SJSA1 (cell line): Measurements from ENCODE around the gene SMPX. TPM values are rescaled to one million over a fixed set of nuclear protein-coding genes. Genes with fewer than 3 reads are reported as not detected.

Experiments
- DNase-seq, 2 experiments: peaks; one replicate each; pipeline ENCODE4 v3.0.0-alpha.2; 2015 to 2020; ENCODE audit warnings: low spot score in 2 of 2, low read depth in 1 of 2
- H3K27ac ChIP-seq: fragments of 250-450 bp; sonication (Bioruptor Pico); 2 replicates; pipeline ENCODE4 v1.5.1; 2020; ENCODE audit warnings: mild to moderate bottlenecking, moderate library complexity
- H3K27me3 ChIP-seq: fragments of 250-450 bp; sonication (Bioruptor Pico); replicated peaks from 2 replicates; pipeline ENCODE4 v1.5.1; 2020; ENCODE audit warnings: mild to moderate bottlenecking, moderate library complexity
- H3K36me3 ChIP-seq: fragments of 250-450 bp; sonication (Bioruptor Pico); 2 replicates; pipeline ENCODE4 v1.5.1; 2020; ENCODE audit warnings: mild to moderate bottlenecking
- H3K4me1 ChIP-seq: fragments of 250-450 bp; sonication (Bioruptor Pico); replicated peaks from 2 replicates; pipeline ENCODE4 v1.6.1; 2021; ENCODE audit warnings: mild to moderate bottlenecking
- H3K4me3 ChIP-seq: fragments of 250-450 bp; sonication (Bioruptor Pico); 2 replicates; pipeline ENCODE4 v1.5.1; 2020; ENCODE audit warnings: mild to moderate bottlenecking
- H3K9me3 ChIP-seq: fragments of 250-450 bp; sonication (Bioruptor Pico); replicated peaks from 2 replicates; pipeline ENCODE4 v1.5.1; 2020; ENCODE audit warnings: mild to moderate bottlenecking
- total RNA-seq: library from RNA; depleted of rRNA; stranded (reverse); fragments of >200 nt; shearing (Covaris generic); gene quantifications from 2 replicates; pipeline ENCODE4 v1.2.3, GENCODE V29; 2014

The SMPX gene
- total RNA-seq, 1 experiment from 2014 or later: not detected

DNA sequence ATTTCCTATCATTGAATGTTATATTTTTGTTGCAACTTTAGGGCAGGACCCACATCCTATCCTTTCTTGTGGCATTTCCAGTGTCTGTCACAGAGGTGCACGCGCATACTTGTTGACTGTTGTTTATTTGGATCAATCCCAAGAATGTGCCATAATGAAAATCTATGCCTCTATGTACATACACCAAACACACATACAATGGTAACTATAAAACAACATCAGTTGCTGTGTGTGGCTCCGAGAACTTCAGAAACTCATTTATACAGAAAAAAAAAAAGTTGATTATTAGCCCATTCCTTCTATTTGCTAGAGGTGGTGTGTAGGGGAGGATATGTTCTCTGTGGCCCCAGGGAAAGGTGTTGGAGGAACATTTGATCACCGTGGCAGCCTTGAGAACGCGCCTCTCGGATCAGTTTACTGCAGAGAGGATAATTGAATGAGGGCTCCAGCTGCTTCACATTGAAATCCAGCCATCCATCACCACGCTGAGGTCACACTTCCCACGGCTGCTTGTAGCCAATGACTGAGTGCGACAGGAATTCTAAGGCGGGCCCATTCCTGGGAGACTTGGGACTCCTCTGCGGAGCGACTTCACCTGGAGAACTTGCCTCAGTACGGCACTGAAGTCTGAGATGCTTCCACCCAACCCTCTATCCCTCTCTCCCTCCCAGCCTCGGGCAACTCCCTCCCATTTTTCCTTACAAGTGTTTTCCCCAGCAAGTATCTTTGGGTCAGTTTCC is 19.5 kb downstream of the SMPX start:
- no peaks in the 10 kb centered on the region for H3K9me3 ChIP-seq
- H3K27ac ChIP-seq: no peak overlapping the region
- no peaks in the 10 kb centered on the region for H3K4me1 ChIP-seq
- no peaks in the 10 kb centered on the region for H3K36me3 ChIP-seq
- DNase-seq: no peak
- no peaks in the 10 kb centered on the region for H3K27me3 ChIP-seq
- H3K4me3 ChIP-seq: no peak overlapping the region

- H3K27ac ChIP-seq: no peak overlapping the region
- H3K9me3 ChIP-seq: no peaks in the 10 kb centered on the region
- DNase-seq: no peak
- no peaks in the 10 kb centered on the region for H3K36me3 ChIP-seq
- H3K27me3 ChIP-seq: no peaks in the 10 kb centered on the region
- H3K4me3 ChIP-seq: no peak overlapping the region
- no peaks in the 10 kb centered on the region for H3K4me1 ChIP-seq
Observed at GRCh38 chrX:21735768-21736127, 22.2 kb downstream of the SMPX start.

DNA sequence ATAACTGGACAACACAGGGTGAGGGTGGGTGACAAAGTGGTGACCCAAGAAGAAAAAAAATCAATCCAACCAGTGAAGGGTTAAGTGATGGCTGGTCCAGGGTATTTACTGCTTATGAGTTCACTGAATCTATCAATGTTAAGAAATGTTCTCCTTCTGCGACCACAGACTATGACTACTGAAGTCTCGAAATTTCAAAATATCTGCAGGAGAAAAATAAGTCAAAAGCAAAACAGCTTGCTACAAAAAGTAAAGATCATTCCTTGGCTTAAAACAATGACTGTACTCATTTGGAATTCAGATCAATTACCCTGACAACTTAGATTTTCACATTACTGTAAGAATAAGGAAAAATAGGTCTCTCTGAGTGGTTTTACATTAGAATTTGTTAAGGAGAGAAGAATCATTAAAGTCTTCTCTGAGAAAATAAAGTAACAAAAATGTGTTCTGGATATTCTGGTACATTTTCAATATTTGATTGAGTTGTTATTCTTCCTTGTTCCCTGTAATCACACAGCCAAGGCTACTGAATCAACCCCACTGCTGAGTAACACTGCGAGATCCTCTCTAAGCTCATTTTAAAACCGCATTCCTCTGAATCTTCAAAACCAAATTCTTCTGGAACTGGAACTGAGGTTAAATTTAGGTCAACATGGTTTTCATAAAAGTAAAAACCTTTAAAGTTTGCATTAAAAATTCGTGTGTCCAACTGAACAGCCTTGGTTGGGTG is 22.7 kb downstream of the SMPX start:
- no peak overlapping the region for H3K4me3 ChIP-seq
- no peak overlapping the region for H3K27ac ChIP-seq
- H3K9me3 ChIP-seq: no peaks in the 10 kb centered on the region
- H3K36me3 ChIP-seq: no peaks in the 10 kb centered on the region
- no peaks in the 10 kb centered on the region for H3K27me3 ChIP-seq
- no peaks in the 10 kb centered on the region for H3K4me1 ChIP-seq
- DNase-seq: no peak

GRCh38 chrX:21734175-21734574 is 23.7 kb downstream of the SMPX start:
- no peak for DNase-seq
- Histone ChIP-seq H3K4me1 (no peaks in the 10 kb centered on the region), H3K36me3 (no peaks in the 10 kb centered on the region), H3K9me3 (no peaks in the 10 kb centered on the region), H3K27ac (no peak overlapping the region), H3K27me3 (no peaks in the 10 kb centered on the region), H3K4me3 (no peak overlapping the region)

GRCh38 chrX:21733705-21734104 is 24.2 kb downstream of the SMPX start:
- Histone ChIP-seq H3K4me1 (no peaks in the 10 kb centered on the region), H3K36me3 (no peaks in the 10 kb centered on the region), H3K27ac (no peak overlapping the region), H3K9me3 (no peaks in the 10 kb centered on the region), H3K27me3 (no peaks in the 10 kb centered on the region), H3K4me3 (no peak overlapping the region)
- no peak for DNase-seq

- no peak overlapping the region for H3K4me3 ChIP-seq
- no peak overlapping the region for H3K27ac ChIP-seq
- H3K9me3 ChIP-seq: no peaks in the 10 kb centered on the region
- DNase-seq: no peak
- H3K27me3 ChIP-seq: no peaks in the 10 kb centered on the region
- no peaks in the 10 kb centered on the region for H3K36me3 ChIP-seq
- no peaks in the 10 kb centered on the region for H3K4me1 ChIP-seq
Observed at GRCh38 chrX:21730026-21730425, 27.9 kb downstream of the SMPX start.

- Histone ChIP-seq H3K4me3 (no peak overlapping the region), H3K36me3 (no peaks in the 10 kb centered on the region)
- no peak for DNase-seq
Observed at GRCh38 chrX:21728276-21728968, 29.5 kb downstream of the SMPX start.

DNA sequence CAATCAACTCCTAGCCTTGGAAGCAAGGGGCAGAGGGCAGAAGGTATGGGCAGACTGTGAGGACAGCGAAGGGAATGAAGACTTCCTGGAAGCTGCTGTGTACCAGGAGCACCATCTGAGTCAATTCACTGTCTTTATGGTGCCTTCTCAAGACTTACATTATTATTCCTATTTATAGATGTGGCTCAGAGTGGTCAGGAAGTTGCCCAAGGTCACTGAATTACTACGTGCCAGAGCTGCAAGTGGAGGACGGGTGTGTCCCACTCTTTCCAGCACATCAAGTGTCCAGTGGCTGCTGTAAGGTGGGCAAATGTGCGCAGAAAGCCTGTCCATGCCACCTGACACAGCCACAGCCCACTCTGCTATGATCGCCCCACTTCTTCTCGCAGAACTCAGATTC is 32.0 kb downstream of the SMPX start:
- no peak for DNase-seq
- H3K27me3 ChIP-seq: no peaks in the 10 kb centered on the region
- no peaks in the 10 kb centered on the region for H3K9me3 ChIP-seq
- no peak overlapping the region for H3K4me3 ChIP-seq
- no peaks in the 10 kb centered on the region for H3K4me1 ChIP-seq
- H3K27ac ChIP-seq: no peak overlapping the region
- no peaks in the 10 kb centered on the region for H3K36me3 ChIP-seq

More at GRCh38 chrX:21728276-21728968, 29.5 kb downstream of the SMPX start:
- Histone ChIP-seq H3K27ac (no peak overlapping the region), H3K4me1 (no peaks in the 10 kb centered on the region), H3K9me3 (no peaks in the 10 kb centered on the region), H3K27me3 (no peaks in the 10 kb centered on the region)

- Histone ChIP-seq H3K4me1 (no peaks in the 10 kb centered on the region), H3K4me3 (no peak overlapping the region), H3K27me3 (no peaks in the 10 kb centered on the region), H3K9me3 (no peaks in the 10 kb centered on the region), H3K27ac (no peak overlapping the region), H3K36me3 (no peaks in the 10 kb centered on the region)
- no peak for DNase-seq
Observed at GRCh38 chrX:21725496-21725895, 32.4 kb downstream of the SMPX start.

- H3K9me3 ChIP-seq: no peaks in the 10 kb centered on the region
- H3K36me3 ChIP-seq: no peaks in the 10 kb centered on the region
- H3K4me3 ChIP-seq: no peak overlapping the region
- H3K4me1 ChIP-seq: no peaks in the 10 kb centered on the region
- DNase-seq: no peak
- H3K27me3 ChIP-seq: no peaks in the 10 kb centered on the region
- no peak overlapping the region for H3K27ac ChIP-seq
Observed at GRCh38 chrX:21723814-21724213, 34.1 kb downstream of the SMPX start.

GRCh38 chrX:21723084-21723483 is 34.8 kb downstream of the SMPX start:
- no peaks in the 10 kb centered on the region for H3K9me3 ChIP-seq
- H3K36me3 ChIP-seq: no peaks in the 10 kb centered on the region
- H3K27ac ChIP-seq: no peak overlapping the region
- H3K4me1 ChIP-seq: no peaks in the 10 kb centered on the region
- H3K4me3 ChIP-seq: no peak overlapping the region
- H3K27me3 ChIP-seq: no peaks in the 10 kb centered on the region
- DNase-seq: no peak

GRCh38 chrX:21721195-21721594 is 36.7 kb downstream of the SMPX start:
- Histone ChIP-seq H3K27ac (no peak overlapping the region), H3K4me1 (no peaks in the 10 kb centered on the region), H3K36me3 (no peaks in the 10 kb centered on the region), H3K27me3 (no peaks in the 10 kb centered on the region), H3K9me3 (no peaks in the 10 kb centered on the region), H3K4me3 (no peak overlapping the region)
- DNase-seq: no peak

- H3K9me3 ChIP-seq: no peaks in the 10 kb centered on the region
- H3K4me1 ChIP-seq: no peaks in the 10 kb centered on the region
- H3K4me3 ChIP-seq: no peak overlapping the region
- no peaks in the 10 kb centered on the region for H3K36me3 ChIP-seq
- H3K27ac ChIP-seq: no peak overlapping the region
- no peak for DNase-seq
- H3K27me3 ChIP-seq: no peaks in the 10 kb centered on the region
Observed at GRCh38 chrX:21718575-21718974, 39.3 kb downstream of the SMPX start.

- no peaks in the 10 kb centered on the region for H3K4me1 ChIP-seq
- H3K4me3 ChIP-seq: no peak overlapping the region
- no peaks in the 10 kb centered on the region for H3K36me3 ChIP-seq
- H3K27me3 ChIP-seq: no peaks in the 10 kb centered on the region
- no peak overlapping the region for H3K27ac ChIP-seq
- no peak for DNase-seq
- H3K9me3 ChIP-seq: no peaks in the 10 kb centered on the region
Observed at GRCh38 chrX:21717802-21718201, 40.1 kb downstream of the SMPX start.
